Activated CD8-positive, alpha-beta T cell treated with anti-CD3 and anti-CD28 coated beads for 36 hours (primary cell): Measurements from ENCODE around the gene ADCY7. TPM values are rescaled to one million over a fixed set of nuclear protein-coding genes. Genes with fewer than 3 reads are reported as not detected.

Experiments used
- ATAC-seq: fragments of 200-7000 bp; cut with Tn5 transposase; one replicate; pipeline ENCODE4 v1.10.0; 2021; ENCODE audit warnings: mild to moderate bottlenecking, moderate library complexity
- CTCF ChIA-PET: fragments of 350-600 bp; sonication (Branson Sonifier 250); formaldehyde crosslinking; loops from one replicate; lab custom pipeline; 2021; ENCODE audit warnings: antibody characterized with exemption; lab: Charles Lee
- POLR2A ChIA-PET: fragments of 350-600 bp; sonication (Branson Sonifier 250); formaldehyde crosslinking; loops from one replicate; lab custom pipeline; 2021; ENCODE audit warnings: antibody characterized with exemption; lab: Charles Lee
- DNase-seq: peaks from one replicate; pipeline ENCODE4 v3.0.0-alpha.2; 2020
- H3K27ac Mint-ChIP-seq: one replicate; pipeline ENCODE4 v1.8.0; 2021; ENCODE audit warnings: mild to moderate bottlenecking, mixed read lengths
- H3K27me3 Mint-ChIP-seq: one replicate; pipeline ENCODE4 v1.8.0; 2021; ENCODE audit warnings: mixed read lengths
- H3K36me3 Mint-ChIP-seq: one replicate; pipeline ENCODE4 v1.8.0; 2021; ENCODE audit warnings: low read depth, mixed read lengths
- H3K4me1 Mint-ChIP-seq: one replicate; pipeline ENCODE4 v1.8.0; 2021; ENCODE audit warnings: low read depth, mixed read lengths
- H3K4me3 Mint-ChIP-seq: one replicate; pipeline ENCODE4 v1.8.0; 2021; ENCODE audit warnings: mild to moderate bottlenecking, moderate library complexity, mixed read lengths
- H3K9me3 Mint-ChIP-seq: one replicate; pipeline ENCODE4 v1.8.0; 2021; ENCODE audit warnings: mixed read lengths
- CTCF ChIP-seq: fragments of 200-600 bp; IDR thresholded peaks from one replicate; pipeline ENCODE4 v1.8.0; 2022; ENCODE audit warnings: antibody characterized with exemption, mild to moderate bottlenecking
- intact Hi-C: fragments of 100-400 bp; cut with micrococcal nuclease; formaldehyde crosslinking; loops from one replicate; pipeline ENCODE4 v1.10.0; 2022
- total RNA-seq, 2 experiments: library from RNA; stranded (reverse); gene quantifications; one replicate each; pipeline ENCODE4 v1.2.3, GENCODE V29; 2021

Gene ADCY7
- total RNA-seq, 2 experiments from 2014 or later = 89.9 to 92.1 TPM

GRCh38 chr16:50303041-50303604, 36.8 kb downstream of the ADCY7 start:
- TF ChIP-seq CTCF = no peak
- intact Hi-C loops = no loop called here
- ChIA-PET POLR2A (interaction anchor here (1.2 kb wide), 1 partner anchor 59 kb away, joined by 3 read pairs; no protein-coding TSS in a partner anchor), CTCF (no interaction called here)
- H3K4me3 Mint-ChIP-seq = no peak overlapping the region
- DNase-seq (no peak), ATAC-seq (no peak)
- no peak overlapping the region for H3K27ac Mint-ChIP-seq
- no peaks in the 10 kb centered on the region for H3K9me3 Mint-ChIP-seq
- no peaks in the 10 kb centered on the region for H3K27me3 Mint-ChIP-seq
- peaks cover 6% of the 10 kb centered on the region for H3K36me3 Mint-ChIP-seq
- H3K4me1 Mint-ChIP-seq = peaks cover 2% of the 10 kb centered on the region

GRCh38 chr16:50303605-50304466, 37.5 kb downstream of the ADCY7 start:
- peaks cover 6% of the 10 kb centered on the region for H3K36me3 Mint-ChIP-seq
- no peak for DNase-seq
- no peak overlapping the region for H3K4me3 Mint-ChIP-seq
- no peak overlapping the region for H3K27ac Mint-ChIP-seq
- POLR2A ChIA-PET = interaction anchor here (0.6 to 1.2 kb wide), 2 partner anchors 24 to 60 kb away, joined by 3 read pairs; no protein-coding TSS in a partner anchor
- H3K27me3 Mint-ChIP-seq = no peaks in the 10 kb centered on the region
- no peak for TF ChIP-seq CTCF
- intact Hi-C loops = no loop called here
- H3K4me1 Mint-ChIP-seq = peaks cover 2% of the 10 kb centered on the region
- H3K9me3 Mint-ChIP-seq = no peaks in the 10 kb centered on the region
- ATAC-seq = no peak
- CTCF ChIA-PET = no interaction called here

GRCh38 chr16:50304467-50305440, 38.4 kb downstream of the ADCY7 start:
- ChIA-PET POLR2A (interaction anchor here (1.6 kb wide), 1 partner anchor 23 kb away, joined by 6 read pairs; no protein-coding TSS in a partner anchor), CTCF (no interaction called here)
- TF ChIP-seq CTCF = no peak

GRCh38 chr16:50305441-50306061, 39.2 kb downstream of the ADCY7 start:
- H3K36me3 Mint-ChIP-seq = peaks cover 6% of the 10 kb centered on the region
- ChIA-PET POLR2A (interaction anchor here (0.8 to 1.6 kb wide), 3 partner anchors 9 to 32 kb away, joined by 3 to 6 read pairs (median 4); no protein-coding TSS in a partner anchor), CTCF (no interaction called here)
- no peak for TF ChIP-seq CTCF
- no peak overlapping the region for H3K4me3 Mint-ChIP-seq
- DNase-seq (no peak), ATAC-seq (no peak)
- H3K9me3 Mint-ChIP-seq = no peaks in the 10 kb centered on the region
- peaks cover 2% of the 10 kb centered on the region for H3K4me1 Mint-ChIP-seq
- no peak overlapping the region for H3K27ac Mint-ChIP-seq
- intact Hi-C loops = no loop called here
- no peaks in the 10 kb centered on the region for H3K27me3 Mint-ChIP-seq

More at GRCh38 chr16:50304467-50305440, 38.4 kb downstream of the ADCY7 start:
- Mint-ChIP-seq H3K4me3 (no peak overlapping the region), H3K27me3 (no peaks in the 10 kb centered on the region), H3K4me1 (peaks cover 2% of the 10 kb centered on the region), H3K36me3 (peaks cover 6% of the 10 kb centered on the region), H3K9me3 (no peaks in the 10 kb centered on the region), H3K27ac (no peak overlapping the region)
- ATAC-seq (no peak), DNase-seq (no peak)
- intact Hi-C loops = no loop called here
